ENCODE results near the gene TPSD1.

DNA sequence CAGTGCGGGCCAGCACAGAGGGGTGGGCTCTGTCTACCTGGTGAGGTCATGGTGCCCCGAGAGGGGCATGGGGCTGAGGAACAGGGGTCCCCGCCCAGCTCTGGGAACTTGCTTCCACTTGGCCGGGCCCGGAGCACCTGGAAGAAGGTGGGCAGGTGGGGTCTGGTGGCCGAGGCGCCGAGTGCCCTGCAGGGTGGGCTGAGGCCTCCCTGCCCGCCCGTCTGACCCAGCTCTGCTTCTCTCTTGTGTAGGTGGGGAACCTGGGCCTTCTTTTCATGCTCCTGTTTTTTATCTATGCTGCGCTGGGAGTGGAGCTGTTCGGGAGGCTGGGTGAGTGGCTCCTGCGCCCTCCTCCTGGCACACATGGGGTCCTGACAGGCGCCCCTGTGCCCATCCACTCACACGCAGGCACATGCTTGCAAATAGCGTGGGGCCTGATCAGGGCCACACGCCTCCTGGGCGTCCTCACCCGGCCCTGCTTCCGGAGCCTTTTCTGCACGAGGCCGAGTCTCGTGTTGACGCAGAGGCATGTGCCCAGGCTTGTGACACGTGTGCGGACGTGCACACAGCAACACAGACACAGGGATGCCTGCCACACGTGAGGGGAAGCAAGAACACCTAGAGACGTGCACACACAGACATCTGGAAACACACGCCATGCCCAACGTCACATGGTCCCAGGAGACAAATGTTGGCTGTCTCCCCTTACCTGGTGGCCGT, 39.0 kb upstream of the TPSD1 start:
- TF ChIP-seq CTCF (optimal IDR thresholded peaks at IDR 0.05 in 1 of 3, IDR thresholded peaks at IDR 0.05 in 1 of 3, conservative IDR thresholded peaks at IDR 0.05 in 1 of 3; ENCODE audit: extremely low read depth in 1 of 3, insufficient read depth in 2 of 3, low read length in 3 of 3) (no peak), EZH2 (IDR thresholded peaks at IDR 0.05; ENCODE audit: low read length) (no peak)
